IMR-90 (cell line): Measurements from ENCODE around the gene CAPS. TPM values are rescaled to one million over a fixed set of nuclear protein-coding genes. Genes with fewer than 3 reads are reported as not detected.
A peak's percentile ranks its signal among the peaks of the same experiment; 100 is the strongest.

ENCODE experiments used
- ATAC-seq: fragments of 200-7000 bp; cut with Tn5 transposase; 2 replicates; pipeline ENCODE4 v1.9.1; 2020; ENCODE audit warnings: low read depth, mild to moderate bottlenecking, moderate library complexity
- BruUV-seq: library from RNA; stranded (reverse); fragments of 400-500 nt; replicated peaks from 2 replicates; lab custom pipeline; 2021; lab: Mats Ljungman, UMichigan
- CTCF ChIA-PET: fragments of 300-600 bp; formaldehyde crosslinking; extraction: SDS; loops from one replicate; lab custom pipeline; 2021; ENCODE audit warnings: antibody characterized with exemption; lab: Yijun Ruan, JAX
- POLR2A ChIA-PET: fragments of 300-600 bp; sonication (Branson Sonifier 250); formaldehyde crosslinking; loops from one replicate; lab custom pipeline; 2022; ENCODE audit warnings: antibody characterized with exemption; ENCODE audit not compliant: unreplicated experiment; lab: Charles Lee
- DNase-seq: peaks from one replicate; pipeline ENCODE4 v3.0.0; 2013
- H2AFZ ChIP-seq: replicated peaks from 2 replicates; pipeline ENCODE3; 2013; ENCODE audit warnings: low read length, mild to moderate bottlenecking; ENCODE audit not compliant: poor library complexity
- H2AK5ac ChIP-seq: 2 replicates; pipeline ENCODE4 v1.6.1; 2013; ENCODE audit warnings: low read depth, low read length, inconsistent platforms
- H2AK9ac ChIP-seq: replicated peaks from 2 replicates; pipeline ENCODE3; 2013; ENCODE audit warnings: mild to moderate bottlenecking, low read depth, low read length, moderate library complexity; ENCODE audit not compliant: poor library complexity
- H2BK120ac ChIP-seq: 2 replicates; pipeline ENCODE4 v1.6.1; 2013; ENCODE audit warnings: low read depth, low read length, inconsistent platforms
- H2BK15ac ChIP-seq: 3 replicates; pipeline ENCODE4 v1.6.1; 2013; ENCODE audit warnings: low read depth, low read length, inconsistent platforms
- H2BK20ac ChIP-seq: 2 replicates; pipeline ENCODE4 v1.6.1; 2013; ENCODE audit warnings: low read depth, mild to moderate bottlenecking, inconsistent platforms, low read length, moderate library complexity
- H2BK5ac ChIP-seq: 2 replicates; pipeline ENCODE4 v1.6.1; 2013; ENCODE audit warnings: mild to moderate bottlenecking, low read depth, low read length, inconsistent platforms; ENCODE audit not compliant: poor library complexity, severe bottlenecking
- H3K14ac ChIP-seq: replicated peaks from 2 replicates; pipeline ENCODE4 v1.6.1; 2013; ENCODE audit warnings: low read depth, low read length, inconsistent platforms
- H3K18ac ChIP-seq: 2 replicates; pipeline ENCODE4 v1.6.1; 2013; ENCODE audit warnings: low read depth, low read length, control low read depth
- H3K23ac ChIP-seq: 2 replicates; pipeline ENCODE4 v1.6.1; 2013; ENCODE audit warnings: low read depth, low read length, inconsistent platforms
- H3K27ac ChIP-seq: 2 replicates; pipeline ENCODE4 v1.5.1; 2013; ENCODE audit warnings: mild to moderate bottlenecking, control low read depth, low read length; ENCODE audit not compliant: insufficient read depth
- H3K27me3 ChIP-seq: 2 replicates; pipeline ENCODE4 v1.6.1; 2013; ENCODE audit warnings: low read length; ENCODE audit not compliant: control insufficient read depth, insufficient read depth
- H3K36me3 ChIP-seq: 2 replicates; pipeline ENCODE4 v1.6.1; 2013; ENCODE audit warnings: low read length, mixed read lengths; ENCODE audit not compliant: control insufficient read depth, insufficient read depth
- H3K4ac ChIP-seq: 2 replicates; pipeline ENCODE4 v1.6.1; 2013; ENCODE audit warnings: low read depth, low read length, inconsistent platforms
- H3K4me1 ChIP-seq: 2 replicates; pipeline ENCODE4 v1.6.1; 2013; ENCODE audit warnings: low read length, mixed read lengths; ENCODE audit not compliant: control insufficient read depth, insufficient read depth
- H3K4me2 ChIP-seq: 2 replicates; pipeline ENCODE4 v1.6.1; 2013; ENCODE audit warnings: low read depth, mild to moderate bottlenecking, control low read depth, low read length, moderate library complexity
- H3K4me3 ChIP-seq: 2 replicates; pipeline ENCODE4 v1.5.1; 2013; ENCODE audit warnings: low read depth, mild to moderate bottlenecking, control low read depth, low read length, moderate library complexity; ENCODE audit not compliant: insufficient read depth
- H3K56ac ChIP-seq: 2 replicates; pipeline ENCODE4 v1.6.1; 2013; ENCODE audit warnings: low read length, inconsistent platforms; ENCODE audit not compliant: insufficient read depth; ENCODE audit errors: extremely low read depth
- H3K79me1 ChIP-seq, 2 experiments: 2 replicates each; pipeline ENCODE4 v1.6.1; 2013; ENCODE audit warnings: low read length in 2 of 2, inconsistent platforms in 1 of 2, low read depth in 1 of 2
- H3K9ac ChIP-seq: 2 replicates; pipeline ENCODE4 v1.6.1; 2013; ENCODE audit warnings: low read depth, low read length, control low read depth
- H3K9me1 ChIP-seq: 2 replicates; pipeline ENCODE4 v1.6.1; 2013; ENCODE audit warnings: low read length, inconsistent platforms; ENCODE audit not compliant: insufficient read depth
- H3K9me3 ChIP-seq: 2 replicates; pipeline ENCODE4 v1.6.1; 2013; ENCODE audit warnings: low read length; ENCODE audit not compliant: control insufficient read depth, insufficient read depth
- H4K20me1 ChIP-seq: 2 replicates; pipeline ENCODE4 v1.6.1; 2013; ENCODE audit warnings: low read length, inconsistent platforms; ENCODE audit not compliant: insufficient read depth
- H4K5ac ChIP-seq: 2 replicates; pipeline ENCODE4 v1.6.1; 2013; ENCODE audit warnings: mild to moderate bottlenecking, low read depth, low read length, control low read depth
- H4K8ac ChIP-seq, 2 experiments: 2 replicates each; pipeline ENCODE4 v1.6.1; 2013; ENCODE audit warnings: low read depth in 2 of 2, low read length in 2 of 2, control low read depth in 1 of 2, inconsistent platforms in 1 of 2
- H4K91ac ChIP-seq: 2 replicates; pipeline ENCODE4 v1.6.1; 2013; ENCODE audit warnings: low read depth, low read length, inconsistent platforms; ENCODE audit not compliant: insufficient read depth
- BHLHE40 ChIP-seq: fragments of 150-350 bp; IDR thresholded peaks from 2 replicates; pipeline ENCODE4 v1.6.1; 2016; ENCODE audit warnings: mild to moderate bottlenecking, low read depth, low read length
- CEBPB ChIP-seq: IDR thresholded peaks from 2 replicates; pipeline ENCODE4 v1.6.1; 2012; ENCODE audit warnings: low read depth, low read length, improper control_type of control experiment
- CHD1 ChIP-seq: IDR thresholded peaks from 2 replicates; pipeline ENCODE4 v1.6.1; 2012; ENCODE audit warnings: low read depth, low read length, improper control_type of control experiment
- MAFK ChIP-seq: IDR thresholded peaks from 2 replicates; pipeline ENCODE4 v1.6.1; 2012; ENCODE audit warnings: low read depth, low read length, improper control_type of control experiment
- MAZ ChIP-seq: IDR thresholded peaks from 2 replicates; pipeline ENCODE4 v1.6.1; 2012; ENCODE audit warnings: low read depth, mild to moderate bottlenecking, low read length, improper control_type of control experiment, moderate library complexity, borderline replicate concordance
- MXI1 ChIP-seq: IDR thresholded peaks from 2 replicates; pipeline ENCODE4 v1.6.1; 2012; ENCODE audit warnings: low read depth, mild to moderate bottlenecking, low read length, moderate library complexity, borderline replicate concordance
- NFE2L2 ChIP-seq: fragments of 150-350 bp; IDR thresholded peaks from 2 replicates; pipeline ENCODE4 v1.6.1; 2016; ENCODE audit warnings: low read depth, mild to moderate bottlenecking, low read length
- POLR2A ChIP-seq: IDR thresholded peaks from 2 replicates; pipeline ENCODE4 v1.6.1; 2012; ENCODE audit warnings: mild to moderate bottlenecking, low read depth, low read length
- SMC3 ChIP-seq: fragments of 150-350 bp; IDR thresholded peaks from 2 replicates; pipeline ENCODE4 v1.6.1; 2016; ENCODE audit warnings: low read depth, mild to moderate bottlenecking, antibody characterized with exemption, low read length, moderate library complexity
- WGBS, 2 experiments: methylation state at CpG; one replicate each; pipeline versions ENCODE4 v1.1.5 to v1.1.7; 2013; ENCODE audit warnings: missing lambda C conversion rate in 2 of 2; ENCODE audit not compliant: insufficient read length in 1 of 2; ENCODE audit errors: extremely low coverage in 2 of 2; 5-methylcytosine and 5-hydroxymethylcytosine counted together
- dilution Hi-C: fragments of 300-500 bp; cut with HindIII; formaldehyde crosslinking; loops from one replicate; pipeline ENCODE4 v1.14.3; 2018; ENCODE audit warnings: low sequenced_read_pairs; ENCODE audit not compliant: unreplicated experiment
- in situ Hi-C: fragments of 300-500 bp; cut with MboI; formaldehyde crosslinking; loops from 3 replicates; pipeline ENCODE4 v1.14.3; 2019; ENCODE audit warnings: low sequenced_read_pairs, inconsistent platforms, mixed read lengths
- intact Hi-C: fragments of 100-400 bp; cut with micrococcal nuclease; formaldehyde crosslinking; loops from 2 replicates; pipeline ENCODE4 v1.10.0; 2022
- polyA plus RNA-seq, 3 experiments: library from polyadenylated mRNA; depleted of rRNA; stranded (reverse); fragments of >200 nt; gene quantifications; 2 replicates each; pipeline ENCODE4 v1.2.3, GENCODE V29; 2012; ENCODE audit warnings: low replicate concordance in 1 of 3
- total RNA-seq: library from RNA; depleted of rRNA; stranded (reverse); fragments of >200 nt; gene quantifications from 2 replicates; pipeline ENCODE4 v1.2.3, GENCODE V29; 2012
- TF ChIP-seq, protein P1 (sequence below): fragments of 150-350 bp; IDR thresholded peaks from 2 replicates; pipeline ENCODE4 v1.6.1; 2016; ENCODE audit warnings: low read depth, mild to moderate bottlenecking, low read length, moderate library complexity, borderline replicate concordance
- TF ChIP-seq, protein P2 (sequence below): conservative IDR thresholded peaks from 2 replicates; pipeline ENCODE4 v1.5.1; 2012; ENCODE audit warnings: mild to moderate bottlenecking, low read depth, low read length, improper control_type of control experiment

The CAPS gene
- total and polyA plus RNA-seq, 2 of the 4 experiments (the other 2 are of a cell fraction), result 0.54 to 4.9 TPM

DNA sequence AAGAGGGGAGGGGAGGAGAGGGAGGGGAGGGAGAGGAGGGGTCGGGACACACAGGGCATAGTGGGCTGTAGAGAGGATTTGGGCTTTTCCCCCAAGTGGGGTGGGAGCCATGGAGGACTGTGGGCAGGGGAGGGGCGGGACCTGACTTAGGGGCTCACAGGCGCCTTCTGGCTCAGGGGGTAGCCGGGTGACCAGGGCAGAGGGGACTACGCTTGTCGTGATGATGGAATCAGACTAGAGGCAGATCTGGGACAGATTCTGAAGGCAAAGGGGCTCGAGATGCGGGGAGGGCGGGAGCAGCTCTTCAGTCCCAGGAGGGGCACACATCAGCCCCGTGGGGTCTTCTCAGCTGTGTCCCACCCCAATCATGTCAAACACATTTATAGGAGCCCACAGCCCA lies 24.0 kb upstream of the CAPS start:
- Histone ChIP-seq H3K27me3 (no peaks in the 10 kb centered on the region), H4K91ac (peak overlapping the region; percentile 90), H3K36me3 (peaks cover 8% of the 10 kb centered on the region; the same call in 1 of the 2 replicates), H4K8ac (peak overlapping the region; percentile 28 to 93; a peak in 2 of 4 replicates), H3K9me1 (0 out of 2 replicates have a peak, but pooled peaks cover 3% of the 10 kb centered on the region), H3K9me3 (no peaks in the 10 kb centered on the region), H2BK15ac (peak overlapping the region; percentile 83; the same call in 2 of the 3 replicates), H3K14ac (peak overlapping the region; percentile 83), H3K79me1 (no peaks in the 10 kb centered on the region), H4K20me1 (no peaks in the 10 kb centered on the region; the same call in 1 of the 2 replicates), H2AFZ (peak overlapping the region; percentile 9), H4K5ac (peak overlapping the region; percentile 49), H3K4ac (peak overlapping the region; percentile 93), H3K9ac (peak overlapping the region; percentile 29; the same call in 1 of the 2 replicates), H2AK5ac (peak overlapping the region; percentile 82), H2BK120ac (peak overlapping the region; percentile 97), H3K4me3 (no peak overlapping the region), H2BK5ac (peak overlapping the region; percentile 47), H2AK9ac (peak overlapping the region; percentile 47), H3K4me2 (no peak overlapping the region), H3K4me1 (peaks cover 19% of the 10 kb centered on the region), H3K18ac (peak overlapping the region; percentile 30), H3K27ac (peak overlapping the region; percentile 67), H3K23ac (peak overlapping the region; percentile 60; the same call in 1 of the 2 replicates), H2BK20ac (peak overlapping the region; percentile 95; the same call in 1 of the 2 replicates), H3K56ac (no peak overlapping the region)
- 17% methylated on average over 1 of the region's 10 CpGs; no CpG with 5 or more reads in 1 of the 2 experiments for WGBS, 2 experiments
- dilution Hi-C loops (no loop called here), intact Hi-C loops (loop anchor here (5.0 kb wide), 1 partner anchor 63 kb away; no protein-coding TSS in a partner anchor), in situ Hi-C loops (loop anchor here (5.0 kb wide), 1 partner anchor 88 kb away; no protein-coding TSS in a partner anchor)
- CTCF ChIA-PET, result interaction anchor here (0.7 to 4.6 kb wide), 3 partner anchors 62 to 86 kb away, joined by 3 to 37 read pairs (median 4); partner anchors contain the start of gene NRTN
- ATAC-seq (no peak), DNase-seq (no peak)
- BruUV-seq, result no TSS peak
- no peak; the same call in 1 of the 2 replicates for TF ChIP-seq POLR2A
- TF ChIP-seq, protein P1, sequence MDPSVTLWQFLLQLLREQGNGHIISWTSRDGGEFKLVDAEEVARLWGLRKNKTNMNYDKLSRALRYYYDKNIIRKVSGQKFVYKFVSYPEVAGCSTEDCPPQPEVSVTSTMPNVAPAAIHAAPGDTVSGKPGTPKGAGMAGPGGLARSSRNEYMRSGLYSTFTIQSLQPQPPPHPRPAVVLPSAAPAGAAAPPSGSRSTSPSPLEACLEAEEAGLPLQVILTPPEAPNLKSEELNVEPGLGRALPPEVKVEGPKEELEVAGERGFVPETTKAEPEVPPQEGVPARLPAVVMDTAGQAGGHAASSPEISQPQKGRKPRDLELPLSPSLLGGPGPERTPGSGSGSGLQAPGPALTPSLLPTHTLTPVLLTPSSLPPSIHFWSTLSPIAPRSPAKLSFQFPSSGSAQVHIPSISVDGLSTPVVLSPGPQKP, result no peak
- no peak for TF ChIP-seq CEBPB
- TF ChIP-seq, protein P2, sequence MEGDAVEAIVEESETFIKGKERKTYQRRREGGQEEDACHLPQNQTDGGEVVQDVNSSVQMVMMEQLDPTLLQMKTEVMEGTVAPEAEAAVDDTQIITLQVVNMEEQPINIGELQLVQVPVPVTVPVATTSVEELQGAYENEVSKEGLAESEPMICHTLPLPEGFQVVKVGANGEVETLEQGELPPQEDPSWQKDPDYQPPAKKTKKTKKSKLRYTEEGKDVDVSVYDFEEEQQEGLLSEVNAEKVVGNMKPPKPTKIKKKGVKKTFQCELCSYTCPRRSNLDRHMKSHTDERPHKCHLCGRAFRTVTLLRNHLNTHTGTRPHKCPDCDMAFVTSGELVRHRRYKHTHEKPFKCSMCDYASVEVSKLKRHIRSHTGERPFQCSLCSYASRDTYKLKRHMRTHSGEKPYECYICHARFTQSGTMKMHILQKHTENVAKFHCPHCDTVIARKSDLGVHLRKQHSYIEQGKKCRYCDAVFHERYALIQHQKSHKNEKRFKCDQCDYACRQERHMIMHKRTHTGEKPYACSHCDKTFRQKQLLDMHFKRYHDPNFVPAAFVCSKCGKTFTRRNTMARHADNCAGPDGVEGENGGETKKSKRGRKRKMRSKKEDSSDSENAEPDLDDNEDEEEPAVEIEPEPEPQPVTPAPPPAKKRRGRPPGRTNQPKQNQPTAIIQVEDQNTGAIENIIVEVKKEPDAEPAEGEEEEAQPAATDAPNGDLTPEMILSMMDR, result no peak
- TF ChIP-seq MAZ, result no peak
- no peak for TF ChIP-seq BHLHE40
- TF ChIP-seq MAFK, result no peak
- no peak for TF ChIP-seq SMC3
- no peak for TF ChIP-seq CHD1
- TF ChIP-seq NFE2L2, result no peak
- no peak for TF ChIP-seq MXI1
- POLR2A ChIA-PET, result interaction anchor here (1.0 to 1.4 kb wide), 2 partner anchors 14 to 86 kb away, joined by 4 to 5 read pairs; partner anchors contain the start of gene NDUFA11
